CD4-positive, alpha-beta T cell treated with Interferon alpha-2 for 1 hour (primary cell): Measurements from ENCODE around the gene IFNA6.
"Not testable (repeated sequence)": the region's sequence is repeated elsewhere in the genome, so short reads cannot be mapped to it uniquely, and the experiment has no call there.

Experiments
- DNase-seq, 2 donors: peaks; one replicate each; pipeline ENCODE4 v3.0.0-alpha.2; 2020 to 2022

The IFNA6 gene

GRCh38 chr9:21350787-21351186 is at the start of gene IFNA6:
IFNA6 (minus strand) TSS chr9:21350887; CDS start chr9:21350887, 0 bp downstream.
- no peak for DNase-seq

GRCh38 chr9:21399956-21400355 is 49.3 kb upstream of the IFNA6 start:
- DNase-seq, result no peak

DNA sequence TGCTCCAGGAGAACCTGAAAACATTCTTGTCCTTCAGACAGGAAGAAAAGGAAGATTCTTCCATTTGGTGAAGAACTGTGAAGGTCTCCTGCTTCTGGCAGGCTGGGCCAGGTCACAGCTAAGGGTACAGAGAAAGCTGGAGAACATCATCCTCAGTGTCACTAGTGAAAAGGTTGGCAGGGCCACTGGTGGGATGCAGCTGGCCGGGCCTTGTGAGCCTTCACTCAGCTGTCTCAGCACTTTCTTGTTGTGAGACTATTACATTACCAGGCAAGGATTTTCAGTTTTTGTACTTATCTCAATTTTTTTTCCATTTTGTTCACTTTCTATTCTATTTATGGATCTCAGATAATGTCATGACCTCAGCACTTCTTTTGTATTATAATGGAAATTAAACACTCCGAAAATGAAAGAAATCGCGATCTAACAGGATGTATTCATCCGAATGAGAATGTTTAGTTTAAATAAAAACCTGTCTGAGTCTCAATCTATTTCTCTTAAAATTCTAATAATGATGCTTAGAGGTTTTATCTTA is 48.3 kb upstream of the IFNA6 start:
- no peak for DNase-seq

DNA sequence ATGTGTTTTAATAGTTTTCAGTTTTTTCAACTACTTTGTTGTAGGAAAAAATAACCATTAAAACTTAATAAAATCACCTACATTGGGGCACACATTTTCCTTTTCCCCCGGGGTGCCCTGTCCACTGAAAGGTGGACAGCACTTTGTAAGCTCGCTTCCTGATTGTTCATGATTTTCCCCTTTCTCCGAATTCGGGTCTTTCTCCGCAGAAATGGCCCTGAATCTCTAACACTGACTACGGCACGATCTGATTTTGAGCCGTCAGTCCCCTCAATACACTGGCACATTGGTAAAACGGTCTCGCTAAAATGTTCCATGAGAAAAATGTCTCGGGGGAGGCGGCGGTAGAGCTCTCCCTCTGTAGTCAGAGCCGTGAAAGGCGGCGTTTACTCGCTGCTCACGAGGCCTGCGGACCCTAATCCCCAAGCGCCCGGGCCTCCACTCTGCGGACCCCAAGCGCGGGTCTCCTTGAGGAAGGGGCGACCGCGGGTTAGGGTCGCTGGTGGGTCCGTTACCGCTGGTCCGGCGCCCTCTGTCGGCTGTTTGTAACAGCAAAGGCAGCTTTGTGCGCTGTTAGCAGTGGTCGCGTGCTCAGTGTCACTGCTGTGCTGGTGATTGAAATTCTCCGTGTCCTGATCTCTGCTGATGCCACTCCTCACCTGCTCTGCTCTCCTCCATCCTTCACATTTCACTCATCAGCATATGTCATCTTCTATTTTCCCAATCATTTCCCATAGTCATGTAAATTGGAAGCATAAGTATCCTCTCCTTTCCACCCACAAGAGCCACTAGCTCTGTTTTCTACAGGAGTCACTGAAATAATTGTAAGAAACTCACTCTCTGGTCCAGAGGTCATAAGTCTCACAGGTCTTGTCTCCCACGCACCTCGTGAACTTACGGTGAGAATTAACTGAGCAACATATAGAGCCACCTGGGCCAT is 45.4 kb upstream of the IFNA6 start:
- DNase-seq, result peak; percentile 39 to 60

DNA sequence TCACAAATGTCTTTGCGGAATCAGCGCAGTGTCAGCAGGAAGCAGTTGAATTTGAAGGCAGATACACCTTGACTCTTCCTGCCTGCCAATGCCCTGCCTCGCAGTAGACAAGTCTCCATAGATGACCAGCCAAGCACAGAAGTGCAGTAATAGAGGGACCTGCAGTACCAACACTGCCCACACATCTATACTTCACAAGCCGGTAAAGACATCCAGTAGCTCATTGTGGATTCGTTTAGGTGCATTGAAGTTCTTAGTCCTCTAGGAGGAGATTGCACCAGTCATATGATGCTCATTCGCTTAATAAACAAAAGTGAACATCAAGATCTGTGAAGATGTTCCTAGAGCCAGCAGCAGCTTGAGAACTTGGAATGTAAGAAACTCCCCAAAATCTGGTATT is 41.6 kb upstream of the IFNA6 start:
- peak in 1 of 2 donors; percentile 18 for DNase-seq

DNA sequence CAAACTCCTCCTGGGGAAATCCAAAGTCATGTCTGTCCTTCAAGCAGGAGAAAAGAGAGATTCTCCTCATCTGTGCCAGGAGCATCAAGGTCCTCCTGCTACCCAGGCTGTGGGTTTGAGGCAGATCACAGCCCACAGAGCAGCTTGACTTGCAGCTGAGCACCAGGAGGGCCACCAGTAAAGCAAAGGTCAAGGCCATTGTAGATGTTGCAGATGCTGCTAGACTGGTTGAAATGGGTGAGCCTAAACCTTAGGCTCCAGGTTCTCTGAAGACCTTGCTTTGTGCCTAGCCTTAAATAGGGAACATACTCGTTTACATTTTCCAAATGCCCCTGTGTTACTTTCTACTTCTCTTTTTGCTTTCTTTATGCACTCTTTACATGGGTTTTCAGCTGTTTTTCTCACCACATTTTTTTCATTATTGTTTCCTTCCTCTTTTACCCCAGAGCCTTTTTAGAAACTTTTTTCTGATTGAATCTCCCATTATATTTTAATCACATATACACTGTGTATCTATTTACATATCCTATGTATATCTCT is 34.5 kb upstream of the IFNA6 start, which contains the start of gene IFNA2:
Gene IFNA2, minus strand, starts transcription at position 268 of the 540 bp plus-strand sequence. Its CDS starts 69 bp downstream, at position 199.
- no peak for DNase-seq

DNA sequence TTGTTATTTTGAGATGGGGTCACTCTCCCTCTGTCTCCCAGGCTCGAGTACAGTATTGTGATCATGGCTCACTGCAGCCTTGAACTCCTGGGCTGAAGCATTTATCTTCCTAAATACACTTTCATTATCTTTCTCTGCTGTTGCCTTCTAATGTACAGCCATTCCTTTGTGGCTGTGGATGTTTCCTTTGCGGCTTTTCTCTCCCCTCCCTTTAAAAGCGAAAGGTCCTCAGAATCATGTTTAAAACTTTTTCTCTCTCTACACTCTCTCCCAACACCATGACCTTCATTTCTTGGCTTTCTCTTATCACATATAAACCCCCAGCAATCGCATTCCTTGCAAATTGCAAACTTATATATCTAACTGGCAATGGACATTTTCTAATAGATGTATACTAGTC is 32.9 kb upstream of the IFNA6 start:
- no peak for DNase-seq

DNA sequence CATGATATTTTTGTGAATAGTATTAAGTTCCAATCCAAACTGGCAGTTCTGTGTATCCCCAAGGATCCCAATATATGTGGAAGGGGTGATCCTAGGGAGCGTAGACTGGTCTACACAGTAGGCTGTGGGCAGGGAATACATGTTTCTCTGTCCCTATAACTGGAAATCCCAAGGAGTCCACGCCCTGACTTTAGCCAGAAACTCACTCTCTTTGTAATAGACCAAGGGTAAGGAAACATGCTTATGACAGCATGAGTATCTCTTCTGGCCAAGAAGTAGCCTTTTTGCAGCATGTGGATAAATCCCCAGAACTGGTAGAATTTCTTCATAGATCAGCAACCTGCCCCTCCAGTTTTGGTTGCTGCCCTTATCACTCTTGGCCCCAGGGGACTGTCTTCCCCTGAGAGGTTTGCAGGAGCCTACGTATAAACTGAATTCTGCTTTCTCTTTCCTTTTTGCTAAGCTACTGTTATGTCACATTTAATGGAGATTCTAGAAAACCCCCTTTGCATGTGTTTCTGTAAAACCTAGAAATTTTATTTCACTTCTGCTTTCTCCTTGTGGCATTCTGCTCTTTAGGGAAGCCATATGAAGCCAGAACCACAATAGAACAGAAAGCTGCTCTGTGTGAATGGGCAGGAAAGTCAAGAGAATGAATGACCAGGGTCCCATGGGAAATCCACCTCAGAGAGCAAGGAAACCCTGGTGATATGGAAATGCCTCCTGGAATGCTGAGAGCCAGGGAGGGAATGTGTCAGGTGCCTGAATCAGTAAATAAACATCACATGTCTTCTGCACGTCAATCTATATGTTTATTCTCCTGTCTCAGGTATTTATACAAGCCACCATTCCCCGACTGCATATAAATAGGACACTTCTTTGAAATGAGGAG is 31.0 kb upstream of the IFNA6 start:
- peak; percentile 39 to 60 for DNase-seq

GRCh38 chr9:21371467-21371866 is 20.8 kb upstream of the IFNA6 start:
- not testable (repeated sequence) for DNase-seq

- no peak for DNase-seq
Observed at GRCh38 chr9:21367957-21368356, 17.3 kb upstream of the IFNA6 start, which contains the start of gene IFNA13. IFNA13 (minus strand) TSS chr9:21368057; CDS start chr9:21368010, 47 bp downstream.

DNA sequence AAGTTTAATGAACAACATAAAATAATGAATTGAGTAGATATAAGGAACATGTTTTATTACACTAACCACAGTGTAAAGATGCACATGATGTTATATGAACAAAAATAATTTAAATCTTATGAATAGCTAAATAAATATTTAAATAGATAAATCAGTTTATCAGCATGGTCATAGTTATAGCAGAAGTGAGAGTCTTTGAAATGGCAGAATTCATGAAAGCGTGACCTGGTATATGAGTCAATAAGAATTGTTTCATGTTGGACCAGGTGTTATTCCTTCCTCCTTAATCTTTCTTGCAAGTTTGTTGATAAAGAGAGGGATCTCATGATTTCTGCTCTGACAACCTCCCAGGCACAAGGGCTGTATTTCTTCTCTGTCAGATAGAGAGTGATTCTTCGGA is 16.5 kb upstream of the IFNA6 start:
- not testable (repeated sequence) for DNase-seq

GRCh38 chr9:21362287-21362686 is 11.6 kb upstream of the IFNA6 start:
- DNase-seq, result no peak

GRCh38 chr9:21357479-21358460 is 7.1 kb upstream of the IFNA6 start:
- peak in 1 of 2 donors; percentile 33 for DNase-seq

GRCh38 chr9:21348430-21348970 is 2.2 kb downstream of the IFNA6 start:
- DNase-seq, result no peak

DNA sequence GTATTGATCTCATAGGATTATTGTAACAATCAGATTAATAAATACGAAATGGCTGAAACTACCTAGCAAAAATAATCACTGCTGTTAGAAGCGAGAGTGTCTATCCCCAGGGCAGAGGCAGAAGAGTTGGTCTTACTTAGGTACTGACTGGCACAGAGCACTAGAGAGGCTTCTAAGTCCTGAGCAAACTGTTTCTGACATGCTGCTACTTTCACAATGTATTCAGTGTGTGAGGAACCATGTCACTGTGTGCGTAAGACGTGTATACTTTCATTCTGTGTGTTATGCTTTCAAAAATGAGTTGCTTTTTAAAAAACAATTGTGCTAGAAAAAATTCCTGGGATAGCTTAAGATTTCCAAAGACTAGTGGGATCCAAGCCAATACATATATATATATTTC is 10.0 kb downstream of the IFNA6 start:
- no peak for DNase-seq

DNA sequence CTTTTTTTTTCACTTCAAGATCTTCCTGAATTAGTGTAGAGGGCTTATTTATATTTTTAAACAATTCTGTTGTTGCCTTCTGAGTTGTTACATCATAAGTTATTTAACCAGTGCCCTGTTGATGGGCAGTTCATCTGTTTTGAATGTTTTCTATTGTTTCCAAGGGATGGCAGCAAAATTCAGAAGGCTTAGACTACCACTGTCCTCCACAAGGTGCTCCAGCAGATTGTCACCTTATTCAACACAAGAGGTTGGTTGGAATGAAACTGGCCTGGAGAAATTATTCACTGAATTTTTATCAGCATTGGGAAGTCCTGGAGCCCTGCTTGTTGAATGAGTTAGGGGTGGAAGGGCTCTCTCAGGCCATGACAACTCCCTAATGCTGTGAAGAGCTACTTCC is 14.2 kb downstream of the IFNA6 start:
- no peak for DNase-seq

GRCh38 chr9:21334701-21335632 is 15.7 kb downstream of the IFNA6 start, which contains the start of gene KLHL9:
KLHL9 (minus strand) TSS chr9:21335404; CDS start chr9:21334859, 545 bp downstream.
- DNase-seq, result peak; percentile 87 to 89

- no peak for DNase-seq
Observed at GRCh38 chr9:21333226-21333625, 17.5 kb downstream of the IFNA6 start.

DNA sequence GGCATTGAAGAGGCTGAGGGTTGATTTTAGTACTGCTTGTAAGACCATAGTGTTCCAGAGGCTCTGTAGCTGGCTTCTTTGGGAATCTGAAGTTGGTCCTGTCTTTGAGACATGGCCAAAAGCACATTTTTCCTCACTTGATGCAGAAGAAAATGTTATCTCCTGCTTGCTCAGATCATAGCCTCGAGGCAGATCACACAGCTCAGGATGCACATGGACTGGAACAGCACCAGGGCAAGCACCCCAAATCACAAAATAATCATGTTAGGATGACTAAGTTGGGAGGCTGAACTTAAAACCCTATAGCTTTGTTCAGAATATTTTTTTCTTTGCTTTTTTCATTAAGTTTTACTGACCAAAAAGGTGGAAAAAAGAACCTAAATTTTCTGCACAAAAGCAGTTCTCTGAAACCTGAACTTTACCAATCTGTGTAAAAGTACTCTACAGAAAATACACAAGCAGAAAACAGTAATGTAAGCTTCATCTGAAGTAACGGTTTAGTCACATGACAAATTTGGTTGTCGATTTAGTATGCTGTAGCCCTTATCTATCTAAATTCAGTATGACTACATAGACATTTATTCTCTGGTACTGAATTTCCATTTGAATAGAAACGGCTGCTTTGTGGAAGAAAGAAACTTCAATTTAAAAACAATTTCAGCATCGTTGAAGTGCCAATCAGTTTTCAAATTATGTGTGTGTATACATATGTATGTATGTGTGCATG is 18.8 kb downstream of the IFNA6 start:
- no peak for DNase-seq
